ENCODE results near the gene C19orf44.

DNA sequence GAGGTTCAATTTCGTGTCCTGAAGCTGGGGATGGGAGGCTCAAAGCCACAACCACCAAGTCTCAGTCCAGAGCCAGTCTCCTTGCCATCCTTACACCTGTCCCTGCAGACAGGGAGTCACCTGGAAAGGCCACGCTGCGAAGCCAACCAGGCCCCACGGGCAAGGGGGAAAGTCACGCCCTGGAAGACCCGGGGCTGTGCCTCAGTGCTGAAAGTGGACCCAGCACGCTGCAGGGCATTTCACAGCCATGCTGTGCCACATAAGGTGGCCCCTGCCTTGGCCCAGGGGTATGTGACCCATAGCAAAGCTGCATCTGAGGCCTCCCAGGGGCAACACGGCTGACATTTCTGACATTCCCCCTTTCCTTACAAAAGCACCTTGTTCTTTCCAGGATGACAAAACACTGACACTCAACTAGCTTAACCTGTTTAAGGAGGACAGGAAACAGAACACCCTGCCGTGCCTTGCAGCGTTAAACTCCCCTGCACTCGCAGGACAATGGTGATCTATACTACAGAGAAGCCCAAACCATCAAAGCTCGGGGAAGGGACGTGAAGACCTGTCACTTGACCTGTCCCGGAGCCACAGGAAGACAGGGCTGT is 31.2 kb downstream of the C19orf44 start:
- no peak for TF ChIP-seq POLR2A (IDR thresholded peaks at IDR 0.05)
- no peak for TF ChIP-seq CTCF (IDR thresholded peaks at IDR 0.05)

All from body of pancreas (tissue), 4 donors.